ENCODE data around the gene PGAP6. TPM values are rescaled to one million over a fixed set of nuclear protein-coding genes. Genes with fewer than 3 reads are reported as not detected.
"Not testable (repeated sequence)": the region's sequence is repeated elsewhere in the genome, so short reads cannot be mapped to it uniquely, and the experiment has no call there.

Gene PGAP6
- total RNA-seq, 2 donors from 2014 or later: 24.7 to 28.9 TPM

DNA sequence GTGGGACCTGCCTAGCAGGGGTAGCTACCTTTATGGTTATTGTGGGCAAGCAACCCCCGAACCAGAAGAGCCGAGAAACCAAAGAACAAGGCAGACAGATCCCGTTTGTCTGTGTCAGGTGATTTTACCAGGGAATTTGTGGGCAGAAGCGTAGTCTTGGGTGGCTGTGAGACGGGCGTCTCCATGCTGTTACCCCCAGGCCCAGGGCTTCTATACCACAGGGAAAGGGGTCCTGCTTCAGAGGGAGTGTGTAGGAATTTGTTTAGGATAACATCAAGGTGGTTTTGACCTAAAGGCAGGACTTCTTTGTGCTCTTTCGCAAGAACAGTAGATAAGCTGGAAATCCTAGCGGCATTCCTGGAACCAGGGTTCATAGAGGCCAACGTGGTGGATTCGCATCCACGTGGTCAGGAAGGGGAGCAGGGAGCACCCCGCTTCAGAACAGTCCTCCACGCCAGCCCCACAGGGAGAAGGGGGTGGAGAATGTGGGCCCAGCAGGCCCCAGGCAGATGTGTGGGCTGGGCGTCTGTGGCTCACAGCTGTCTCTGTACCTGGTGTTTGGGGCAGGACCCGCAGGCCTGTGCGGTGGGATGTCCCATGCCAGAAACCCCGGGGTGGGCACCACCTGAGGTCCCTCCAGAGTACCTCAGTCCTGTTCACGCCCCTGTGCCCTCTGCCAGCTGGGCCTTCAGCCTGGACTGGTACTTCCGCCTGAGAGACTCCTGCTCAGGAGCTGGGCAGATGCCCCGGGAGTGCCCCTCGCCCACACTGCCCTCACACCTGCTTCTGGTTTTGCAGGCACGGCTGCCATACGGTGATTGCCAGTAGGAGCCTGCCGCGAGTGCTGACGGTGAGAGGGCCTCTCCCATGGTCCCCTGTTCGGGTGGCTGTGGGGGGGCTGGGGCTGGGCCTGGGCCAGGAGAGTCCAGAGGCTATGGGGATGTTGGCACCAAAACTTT, 24.0 kb upstream of the PGAP6 start:
- intact Hi-C loops (cut with DNase I): no loop called here
- no peak for DNase-seq (ENCODE audit: low spot score)

DNA sequence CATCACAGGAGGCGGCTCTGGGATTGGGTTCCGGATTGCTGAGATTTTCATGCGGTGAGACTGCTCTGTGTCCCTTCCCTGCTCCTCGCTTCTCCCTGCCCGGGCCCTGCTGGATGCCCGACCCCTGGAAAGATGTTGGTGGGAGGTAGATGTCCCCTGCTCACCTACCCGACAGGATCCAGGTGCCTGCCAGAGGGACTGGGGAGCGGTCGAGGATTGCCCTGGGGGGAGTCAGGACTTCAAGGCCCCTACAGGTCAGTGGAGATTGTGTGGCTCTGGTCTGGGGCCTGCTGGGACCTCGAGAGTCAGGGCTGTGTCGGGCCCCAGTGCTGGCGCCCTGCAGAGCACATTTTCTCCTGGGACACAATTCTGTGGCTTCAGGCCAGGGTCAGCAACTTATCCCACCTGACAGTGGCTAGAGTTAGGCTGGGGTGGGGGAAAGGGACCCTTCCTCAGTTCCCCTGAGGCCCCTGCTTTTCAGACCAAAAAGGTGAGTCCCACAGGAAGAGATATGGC, 23.3 kb upstream of the PGAP6 start:
- intact Hi-C loops (cut with DNase I): no loop called here
- DNase-seq (ENCODE audit: low spot score): no peak

DNA sequence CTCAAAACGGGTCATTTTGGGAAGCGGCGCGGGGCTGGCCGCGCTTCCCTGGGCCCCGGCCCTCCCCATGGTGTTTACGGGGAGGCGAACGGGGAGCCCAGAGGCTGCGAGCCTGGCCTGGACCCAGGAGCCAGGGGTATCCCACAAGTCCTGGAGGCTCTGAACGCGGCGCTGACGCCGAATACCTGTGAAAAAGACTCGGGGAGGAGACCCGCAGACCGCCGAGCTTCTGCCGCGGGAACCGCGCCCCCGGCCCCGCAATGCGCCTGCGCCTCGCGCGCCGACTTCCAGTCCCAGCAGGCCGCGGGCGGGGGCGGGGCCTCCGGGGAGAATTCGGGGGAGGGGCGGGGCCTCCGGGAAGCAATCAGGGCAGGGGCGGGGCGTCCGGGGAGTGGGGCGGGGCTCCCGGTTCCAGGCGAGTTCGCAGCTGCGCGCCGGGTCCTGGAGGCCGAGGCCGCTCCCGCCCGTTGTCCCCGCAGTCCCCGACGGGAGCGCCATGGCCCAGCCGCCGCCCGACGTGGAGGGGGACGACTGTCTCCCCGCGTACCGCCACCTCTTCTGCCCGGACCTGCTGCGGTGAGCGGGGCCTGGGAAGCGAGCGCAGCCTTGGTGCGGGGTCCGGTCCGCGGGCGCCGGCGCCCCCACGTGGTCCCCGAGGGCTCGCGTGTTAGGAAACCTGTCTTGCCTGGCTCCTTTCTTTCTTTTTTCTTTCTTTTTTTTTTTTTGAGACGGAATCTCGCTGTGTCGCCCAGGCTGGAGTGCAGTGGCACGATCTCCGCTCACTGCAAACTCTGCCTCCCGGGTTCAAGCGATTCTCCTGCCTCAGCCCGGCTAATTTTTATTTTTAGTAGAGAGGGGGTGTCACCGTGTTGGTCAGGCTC, 19.9 kb upstream of the PGAP6 start, which contains the start of gene DECR2:
Gene DECR2, plus strand, starts transcription at position 418 of the 881 bp plus-strand sequence. Its CDS starts 79 bp downstream, at position 497.
- peak; percentile 99 for DNase-seq (ENCODE audit: low spot score)
- intact Hi-C loops (cut with DNase I): no loop called here

DNA sequence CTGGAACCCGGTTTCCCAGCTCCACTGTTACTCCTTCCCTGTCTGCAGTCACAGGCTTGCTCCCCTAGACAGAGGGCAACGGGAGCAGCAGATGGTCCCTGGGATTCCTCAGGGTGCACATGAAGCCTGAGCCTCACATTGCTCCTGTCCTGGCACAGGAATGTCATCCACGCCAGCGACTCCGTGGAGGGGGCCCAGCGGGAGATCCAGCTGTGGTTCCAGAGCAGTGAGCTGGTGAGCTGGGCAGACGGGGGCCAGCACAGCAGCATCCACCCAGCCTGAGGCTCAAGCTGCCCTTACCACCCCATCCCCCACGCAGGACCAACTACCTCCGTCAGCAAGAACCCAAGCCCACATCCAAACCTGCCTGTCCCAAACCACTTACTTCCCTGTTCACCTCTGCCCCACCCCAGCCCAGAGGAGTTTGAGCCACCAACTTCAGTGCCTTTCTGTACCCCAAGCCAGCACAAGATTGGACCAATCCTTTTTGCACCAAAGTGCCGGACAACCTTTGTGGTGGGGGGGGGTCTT, 18.3 kb upstream of the PGAP6 start:
- DNase-seq (ENCODE audit: low spot score): no peak
- intact Hi-C loops (cut with DNase I): no loop called here

DNA sequence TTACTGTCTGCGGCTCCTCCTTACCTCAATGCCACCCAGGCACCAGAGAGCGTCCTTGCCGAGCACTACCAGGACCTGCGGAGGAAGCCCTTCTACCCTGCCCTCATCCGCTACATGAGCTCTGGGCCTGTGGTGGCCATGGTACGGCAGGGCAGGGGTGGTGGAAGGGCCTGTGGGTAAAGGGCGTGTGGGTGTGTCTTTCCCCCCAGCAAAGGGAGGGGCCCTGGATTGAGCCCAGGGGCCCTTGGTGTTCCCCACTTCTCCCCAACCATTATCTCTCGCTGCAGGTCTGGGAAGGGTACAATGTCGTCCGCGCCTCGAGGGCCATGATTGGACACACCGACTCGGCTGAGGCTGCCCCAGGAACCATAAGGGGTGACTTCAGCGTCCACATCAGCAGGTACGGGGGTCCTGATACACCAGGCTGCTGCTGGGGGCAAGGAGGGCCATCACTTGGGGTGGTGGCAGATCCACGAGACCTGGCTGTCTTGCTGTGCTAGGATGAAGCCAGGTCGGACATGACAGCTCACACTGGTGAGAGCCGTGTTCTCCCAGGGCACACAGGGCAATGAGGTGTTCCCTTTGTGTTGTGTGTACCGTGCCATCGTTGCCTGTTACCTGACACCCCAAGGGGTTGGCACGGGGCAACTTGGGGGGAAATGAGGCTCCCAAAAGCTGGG, 17.7 kb upstream of the PGAP6 start:
- no peak for DNase-seq (ENCODE audit: low spot score)
- intact Hi-C loops (cut with DNase I): no loop called here

DNA sequence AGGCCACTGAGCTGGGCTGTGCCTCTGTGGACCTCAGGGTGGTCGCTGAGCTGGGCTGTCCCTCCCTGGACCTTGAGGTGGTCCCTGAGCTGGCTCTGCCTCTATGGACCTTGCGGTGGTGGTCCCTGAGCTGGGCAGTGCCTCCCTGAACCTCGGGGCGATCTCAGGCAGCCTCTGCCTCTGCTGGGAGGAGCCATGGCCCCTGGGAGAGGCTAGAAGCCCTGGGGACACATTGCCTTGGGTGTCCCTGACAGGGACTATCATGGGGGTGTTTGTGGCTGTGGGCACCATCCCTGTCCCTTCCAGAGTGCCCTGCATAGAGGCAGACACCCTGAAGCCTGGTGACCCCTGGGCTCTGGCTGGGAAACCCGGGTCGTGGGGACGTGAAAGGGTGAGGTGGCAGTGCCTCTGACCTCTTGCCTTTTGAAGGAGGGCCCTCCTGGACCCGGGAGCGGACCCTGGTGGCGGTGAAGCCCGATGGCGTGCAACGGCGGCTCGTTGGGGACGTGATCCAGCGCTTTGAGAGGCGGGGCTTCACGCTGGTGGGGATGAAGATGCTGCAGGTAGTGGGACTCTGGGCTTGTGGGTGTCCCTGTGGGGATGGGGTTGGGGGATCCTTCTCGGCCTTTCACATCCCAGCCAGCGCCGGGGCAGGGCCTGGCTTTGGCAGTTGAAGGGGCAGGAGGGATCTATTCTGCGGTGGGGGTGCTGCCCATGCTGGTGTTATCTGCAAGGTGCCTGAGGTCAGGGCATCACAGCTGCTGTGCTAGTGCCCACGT, 17.0 kb upstream of the PGAP6 start:
- DNase-seq (ENCODE audit: low spot score): no peak
- intact Hi-C loops (cut with DNase I): no loop called here

DNA sequence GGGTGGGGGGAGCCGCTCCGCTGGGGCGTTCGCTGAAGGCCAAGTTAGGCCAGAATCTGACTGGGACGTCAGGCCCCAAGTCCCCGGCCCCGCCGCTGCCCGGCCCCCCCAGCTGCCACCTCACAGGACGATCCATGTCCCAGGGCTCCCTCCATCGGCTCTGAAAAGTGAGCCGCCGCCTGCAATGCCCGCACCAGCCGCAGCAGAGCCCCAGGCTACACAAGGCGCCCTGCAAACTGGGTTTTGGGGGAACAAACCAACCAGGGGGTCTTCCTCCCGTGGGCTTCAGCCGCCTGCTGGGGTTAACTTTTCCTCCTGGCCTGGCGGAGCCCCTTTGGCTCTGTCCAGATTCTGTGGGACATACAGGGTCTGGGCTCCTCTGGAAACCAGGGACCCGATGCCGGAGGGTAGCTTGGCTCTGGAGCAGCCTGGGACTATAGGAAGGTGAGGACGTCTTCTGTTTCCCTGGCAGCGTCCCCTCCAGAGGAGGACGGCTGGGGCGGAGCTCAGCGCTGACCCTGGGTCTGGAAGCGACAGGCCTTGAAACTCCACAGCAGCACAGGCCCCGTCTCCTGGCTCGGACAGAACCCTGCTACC, 16.1 kb upstream of the PGAP6 start:
- intact Hi-C loops (cut with DNase I): no loop called here
- DNase-seq (ENCODE audit: low spot score): peak; percentile 90

DNA sequence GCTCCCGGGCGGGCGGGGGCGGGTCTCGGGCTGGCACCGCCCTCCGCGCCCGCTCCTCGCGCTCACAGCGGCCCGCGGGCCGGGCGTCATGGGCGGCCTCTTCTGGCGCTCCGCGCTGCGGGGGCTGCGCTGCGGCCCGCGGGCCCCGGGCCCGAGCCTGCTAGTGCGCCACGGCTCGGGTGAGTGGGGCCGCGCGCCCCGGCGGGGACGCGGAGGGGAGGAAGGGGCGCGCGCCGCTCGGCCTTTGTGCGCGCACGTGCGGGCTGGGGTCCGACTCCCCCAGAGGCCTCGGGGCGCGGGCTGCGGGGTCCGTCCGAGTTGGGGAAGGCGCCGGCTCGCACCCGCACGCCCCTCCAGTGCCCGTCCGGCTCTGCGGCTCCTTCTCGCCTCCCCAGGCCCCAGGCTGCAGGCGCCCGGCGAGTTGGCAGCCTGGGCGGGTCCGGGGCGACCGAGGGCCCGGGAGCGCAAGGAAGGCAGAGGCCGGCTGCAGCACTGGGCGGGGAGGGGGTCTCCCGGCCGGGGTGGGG, 15.4 kb upstream of the PGAP6 start, which contains the start of gene NME4:
Gene NME4, plus strand, starts transcription at position 65 of the 527 bp plus-strand sequence. Its CDS starts 24 bp downstream, at position 89.
- DNase-seq (ENCODE audit: low spot score): peak; percentile 79
- intact Hi-C loops (cut with DNase I): no loop called here

DNA sequence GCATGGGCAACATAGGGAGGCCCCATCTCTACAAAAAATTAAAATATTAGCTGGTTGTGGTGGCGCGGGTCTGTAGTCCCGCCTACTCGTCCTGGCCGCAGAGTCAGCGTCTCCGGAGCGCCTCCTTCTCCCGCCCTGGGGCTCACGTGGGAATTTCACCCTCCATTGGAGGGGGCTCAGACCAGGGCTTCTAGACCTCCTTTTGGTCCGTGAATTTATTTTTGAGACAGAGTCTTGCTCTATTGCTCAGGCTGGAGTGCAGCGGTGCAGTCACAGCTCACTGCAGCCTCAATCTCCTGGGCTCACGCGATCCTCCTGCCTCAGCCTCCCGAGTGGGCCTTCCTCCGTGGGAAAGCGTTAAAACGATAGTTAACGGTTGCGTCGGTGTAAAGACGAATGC, 14.8 kb upstream of the PGAP6 start:
- DNase-seq (ENCODE audit: low spot score): peak; percentile 85
- intact Hi-C loops (cut with DNase I): no loop called here

DNA sequence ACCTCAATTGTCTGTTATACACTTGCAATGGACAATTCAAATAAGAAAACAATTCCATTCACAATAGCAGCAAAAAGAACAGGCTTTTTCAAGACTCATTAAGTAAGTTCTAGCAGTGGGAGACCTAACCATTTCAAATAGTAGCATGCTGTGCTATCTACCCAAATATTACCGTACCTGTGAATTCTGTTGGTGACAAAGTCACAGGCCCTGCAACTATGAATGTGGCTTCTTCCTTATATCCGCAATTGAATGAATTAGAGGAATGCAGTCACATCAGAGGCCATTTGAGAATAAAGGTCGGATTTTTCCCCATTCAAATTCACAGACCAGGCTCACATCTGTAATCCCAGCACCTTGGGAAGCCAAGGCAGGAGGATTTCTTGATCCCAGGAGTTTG, 14.4 kb upstream of the PGAP6 start:
- no peak for DNase-seq (ENCODE audit: low spot score)
- intact Hi-C loops (cut with DNase I): no loop called here

DNA sequence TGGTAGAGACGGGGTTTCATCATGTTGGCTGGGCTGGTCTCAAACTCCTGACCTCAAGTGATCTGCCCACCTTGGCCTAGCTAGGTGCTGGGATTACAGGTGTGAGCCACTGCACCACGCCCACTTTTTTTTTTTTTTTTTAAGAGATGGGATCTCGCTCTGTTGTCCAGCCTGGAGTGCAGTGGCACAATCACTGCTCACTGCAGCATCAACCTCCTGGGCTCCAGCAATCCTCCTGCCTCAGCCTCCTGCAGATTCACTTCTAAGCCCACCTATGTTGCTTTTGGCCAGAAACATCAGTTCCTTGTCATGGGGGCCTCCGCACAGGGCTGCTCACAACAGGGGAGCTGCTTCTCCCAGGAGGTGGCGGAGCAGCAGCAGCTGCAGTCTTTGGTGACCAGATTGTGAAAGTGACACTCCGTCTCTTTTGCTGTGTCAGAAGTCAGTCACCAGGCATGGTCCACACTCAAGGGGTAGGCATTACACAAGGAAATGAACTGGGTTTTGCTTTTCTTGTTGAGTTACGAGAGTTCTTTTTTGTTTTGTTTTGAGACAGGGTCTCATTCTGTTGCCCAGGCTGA, 10.8 kb upstream of the PGAP6 start:
- intact Hi-C loops (cut with DNase I): no loop called here

DNA sequence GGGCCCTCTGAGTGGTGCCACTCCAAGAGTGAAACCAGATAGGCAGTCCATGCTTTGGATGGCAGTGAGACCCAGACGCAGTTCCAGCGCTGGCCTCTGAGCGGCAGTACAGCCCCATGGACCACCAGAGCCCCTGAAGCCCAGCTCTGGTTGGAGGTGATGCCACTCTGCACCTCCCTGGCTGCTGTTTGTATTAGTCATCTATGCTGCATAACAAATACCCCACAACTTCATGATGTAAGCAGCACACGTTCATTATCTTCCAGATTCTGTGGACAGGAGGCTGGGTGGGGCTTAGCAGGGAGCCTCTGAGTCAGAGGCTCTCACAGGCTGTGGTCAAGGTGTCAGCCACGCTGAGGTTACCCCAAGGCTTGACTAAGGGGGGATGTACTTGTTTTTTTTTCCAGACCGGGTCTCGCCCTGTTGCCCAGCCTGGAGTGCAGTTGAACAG, 10.1 kb upstream of the PGAP6 start:
- intact Hi-C loops (cut with DNase I): no loop called here
- DNase-seq (ENCODE audit: low spot score): peak; percentile 85

More for the DNA sequence above, 10.8 kb upstream of the PGAP6 start:
- no peak for DNase-seq (ENCODE audit: low spot score)

DNA sequence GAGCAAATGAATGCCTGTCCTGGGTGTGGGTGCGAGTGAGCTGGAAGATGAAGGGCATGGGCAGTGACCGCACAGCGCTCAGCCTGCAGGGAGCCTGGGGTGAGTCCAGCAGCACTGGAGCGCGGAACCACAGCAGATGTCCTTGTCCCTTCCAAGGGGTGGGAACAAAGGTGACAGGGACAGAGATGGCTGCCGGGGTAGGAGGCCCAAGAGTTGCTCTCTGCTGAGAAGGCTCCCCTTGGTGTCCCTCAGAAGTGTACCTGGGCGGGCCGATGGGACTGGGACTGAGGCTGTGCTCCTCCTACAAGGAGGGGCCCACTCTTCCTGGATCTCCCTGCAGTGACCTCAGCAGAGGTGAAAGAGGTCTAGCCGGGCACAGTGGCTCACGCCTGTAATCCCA, 7.6 kb upstream of the PGAP6 start:
- intact Hi-C loops (cut with DNase I): loop anchor here in 1 of 2 donors (5.0 kb wide), 1 partner anchor 258 kb away; the partner anchor contains the start of gene WDR90
- DNase-seq (ENCODE audit: low spot score): no peak

DNA sequence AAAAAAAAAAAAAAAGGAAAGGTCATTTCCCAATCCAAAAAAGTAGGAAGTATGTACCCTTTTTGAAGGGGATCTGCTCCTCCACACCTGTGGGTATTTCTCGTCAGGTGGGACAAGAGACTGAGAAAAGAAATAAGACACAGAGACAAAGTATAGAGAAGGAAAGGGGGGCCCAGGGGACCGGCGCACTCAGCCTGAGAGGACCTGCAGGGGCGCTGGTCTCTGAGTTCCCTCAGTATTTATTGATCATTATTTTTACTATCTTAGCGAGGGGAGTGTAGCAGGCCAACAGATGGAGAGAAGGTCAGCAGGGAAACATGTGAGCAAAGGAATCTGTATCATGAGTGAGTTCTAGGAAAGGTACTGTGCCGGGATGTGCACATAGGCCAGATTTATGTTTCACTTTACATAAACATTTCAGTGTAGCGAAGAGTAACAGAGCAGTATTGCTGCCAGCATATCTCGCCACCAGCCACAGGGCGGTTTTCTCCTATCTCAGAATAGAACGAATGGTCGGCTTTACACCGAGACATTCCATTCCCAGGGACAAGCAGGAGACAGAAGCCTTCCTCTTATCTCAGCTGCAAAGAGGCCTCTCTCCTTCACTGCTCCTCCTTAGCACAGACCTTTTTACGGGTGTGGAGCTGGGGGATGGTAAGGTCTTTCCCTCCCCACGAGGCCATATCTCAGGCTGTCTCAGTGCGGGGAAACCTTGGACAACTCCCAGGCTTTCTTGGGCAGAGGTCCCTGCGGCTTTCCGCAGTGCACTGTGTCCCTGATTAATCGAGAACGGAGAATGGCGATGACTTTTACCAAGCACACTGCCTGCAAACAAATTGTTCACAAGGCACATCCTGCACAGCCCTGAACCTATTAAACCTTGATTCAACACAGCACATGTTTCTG, 6.2 kb upstream of the PGAP6 start:
- intact Hi-C loops (cut with DNase I): loop anchor here in 1 of 2 donors (5.0 kb wide), 1 partner anchor 259 kb away; the partner anchor contains the start of gene WDR90
- DNase-seq (ENCODE audit: low spot score): not testable (repeated sequence)

DNA sequence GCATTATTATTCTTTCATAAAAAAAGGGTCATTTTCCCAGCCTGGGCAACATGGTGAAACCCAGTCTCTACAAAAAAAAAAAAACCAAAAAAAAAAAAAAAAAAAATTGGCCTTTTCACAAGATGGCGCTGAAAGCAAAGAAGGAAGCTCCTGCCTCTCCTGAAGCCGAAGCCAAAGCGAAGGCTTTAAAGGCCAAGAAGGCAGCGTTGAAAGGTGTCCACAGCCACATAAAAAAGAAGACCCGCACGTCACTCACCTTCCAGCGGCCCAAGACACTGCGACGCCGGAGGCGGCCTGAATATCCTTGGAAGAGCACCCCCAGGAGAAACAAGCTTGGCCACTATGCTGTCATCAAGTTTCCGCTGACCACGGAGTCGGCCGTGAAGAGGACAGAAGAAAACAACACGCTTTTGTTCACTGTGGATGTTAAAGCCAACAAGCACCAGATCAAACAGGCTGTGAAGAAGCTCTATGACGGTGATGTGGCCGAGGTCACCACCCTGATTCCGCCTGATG, 4.9 kb upstream of the PGAP6 start:
- DNase-seq (ENCODE audit: low spot score): no peak
- intact Hi-C loops (cut with DNase I): loop anchor here in 1 of 2 donors (5.0 kb wide), 1 partner anchor 261 kb away; the partner anchor contains the start of gene WDR90

Data from posterior vena cava (tissue), 2 donors.